Measurements from ENCODE around the gene MAPKAP1. TPM values are rescaled to one million over a fixed set of nuclear protein-coding genes. Genes with fewer than 3 reads are reported as not detected.

The MAPKAP1 gene
- total RNA-seq, 1 donor from 2014 or later, result 81.9 TPM

DNA sequence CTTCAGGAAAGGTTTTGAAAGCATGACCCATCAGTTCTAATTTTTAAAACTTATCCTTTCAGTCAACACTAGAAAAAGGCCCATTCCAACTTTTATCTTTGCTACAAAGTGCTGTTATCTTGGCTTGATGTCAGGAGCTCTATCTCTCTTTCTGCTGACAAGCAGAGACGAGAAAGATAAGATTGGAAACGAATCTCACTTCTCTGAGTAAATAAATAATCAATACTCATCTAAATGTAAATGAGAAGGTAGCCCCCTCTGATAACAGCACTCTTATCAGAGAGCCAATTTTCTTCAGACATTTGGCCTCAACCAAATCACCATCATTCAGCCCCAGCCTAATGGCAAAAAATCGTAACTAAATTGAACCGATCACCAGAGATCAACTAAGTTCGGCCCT lies 191.7 kb downstream of the MAPKAP1 start:
- Histone ChIP-seq H3K27me3 (ENCODE audit: control insufficient read depth, insufficient read depth, low read length) (no peaks in the 10 kb centered on the region), H3K36me3 (ENCODE audit: control insufficient read depth, insufficient read depth, low read length) (no peaks in the 10 kb centered on the region), H3K4me3 (ENCODE audit: low read depth, low read length) (no peak overlapping the region)
- FAIRE-seq (no peak), DNase-seq (ENCODE audit: low read depth) (no peak)
- TF ChIP-seq, protein P1, sequence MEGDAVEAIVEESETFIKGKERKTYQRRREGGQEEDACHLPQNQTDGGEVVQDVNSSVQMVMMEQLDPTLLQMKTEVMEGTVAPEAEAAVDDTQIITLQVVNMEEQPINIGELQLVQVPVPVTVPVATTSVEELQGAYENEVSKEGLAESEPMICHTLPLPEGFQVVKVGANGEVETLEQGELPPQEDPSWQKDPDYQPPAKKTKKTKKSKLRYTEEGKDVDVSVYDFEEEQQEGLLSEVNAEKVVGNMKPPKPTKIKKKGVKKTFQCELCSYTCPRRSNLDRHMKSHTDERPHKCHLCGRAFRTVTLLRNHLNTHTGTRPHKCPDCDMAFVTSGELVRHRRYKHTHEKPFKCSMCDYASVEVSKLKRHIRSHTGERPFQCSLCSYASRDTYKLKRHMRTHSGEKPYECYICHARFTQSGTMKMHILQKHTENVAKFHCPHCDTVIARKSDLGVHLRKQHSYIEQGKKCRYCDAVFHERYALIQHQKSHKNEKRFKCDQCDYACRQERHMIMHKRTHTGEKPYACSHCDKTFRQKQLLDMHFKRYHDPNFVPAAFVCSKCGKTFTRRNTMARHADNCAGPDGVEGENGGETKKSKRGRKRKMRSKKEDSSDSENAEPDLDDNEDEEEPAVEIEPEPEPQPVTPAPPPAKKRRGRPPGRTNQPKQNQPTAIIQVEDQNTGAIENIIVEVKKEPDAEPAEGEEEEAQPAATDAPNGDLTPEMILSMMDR (IDR thresholded peaks at IDR 0.05; ENCODE audit: insufficient read depth, low read length, severe bottlenecking), result no peak

DNA sequence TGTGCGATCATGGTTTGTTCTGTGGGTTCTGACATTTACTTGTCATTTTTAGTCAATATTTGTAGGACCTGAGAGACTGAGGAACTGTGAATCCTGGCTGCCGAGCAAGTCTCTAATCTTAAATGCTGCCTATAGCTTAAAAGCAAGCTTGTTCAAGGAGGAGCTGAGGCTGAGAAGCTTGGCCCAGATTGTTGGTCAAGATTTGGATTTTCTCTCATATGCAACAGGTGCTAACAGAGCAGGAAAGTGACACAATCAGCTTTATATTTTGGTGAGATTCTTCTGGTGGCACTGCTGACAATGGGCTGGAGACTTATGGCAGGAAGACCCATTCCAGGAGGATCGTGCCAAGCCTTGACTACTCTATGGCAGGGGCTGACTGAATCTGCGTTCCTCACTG lies 192.5 kb downstream of the MAPKAP1 start:
- FAIRE-seq (no peak), DNase-seq (ENCODE audit: low read depth) (no peak)
- H3K4me3 ChIP-seq (ENCODE audit: low read depth, low read length), result no peak overlapping the region
- H3K36me3 ChIP-seq (ENCODE audit: control insufficient read depth, insufficient read depth, low read length), result no peaks in the 10 kb centered on the region
- TF ChIP-seq, protein P1 (IDR thresholded peaks at IDR 0.05; ENCODE audit: insufficient read depth, low read length, severe bottlenecking), result no peak
- H3K27me3 ChIP-seq (ENCODE audit: control insufficient read depth, insufficient read depth, low read length), result no peaks in the 10 kb centered on the region

DNA sequence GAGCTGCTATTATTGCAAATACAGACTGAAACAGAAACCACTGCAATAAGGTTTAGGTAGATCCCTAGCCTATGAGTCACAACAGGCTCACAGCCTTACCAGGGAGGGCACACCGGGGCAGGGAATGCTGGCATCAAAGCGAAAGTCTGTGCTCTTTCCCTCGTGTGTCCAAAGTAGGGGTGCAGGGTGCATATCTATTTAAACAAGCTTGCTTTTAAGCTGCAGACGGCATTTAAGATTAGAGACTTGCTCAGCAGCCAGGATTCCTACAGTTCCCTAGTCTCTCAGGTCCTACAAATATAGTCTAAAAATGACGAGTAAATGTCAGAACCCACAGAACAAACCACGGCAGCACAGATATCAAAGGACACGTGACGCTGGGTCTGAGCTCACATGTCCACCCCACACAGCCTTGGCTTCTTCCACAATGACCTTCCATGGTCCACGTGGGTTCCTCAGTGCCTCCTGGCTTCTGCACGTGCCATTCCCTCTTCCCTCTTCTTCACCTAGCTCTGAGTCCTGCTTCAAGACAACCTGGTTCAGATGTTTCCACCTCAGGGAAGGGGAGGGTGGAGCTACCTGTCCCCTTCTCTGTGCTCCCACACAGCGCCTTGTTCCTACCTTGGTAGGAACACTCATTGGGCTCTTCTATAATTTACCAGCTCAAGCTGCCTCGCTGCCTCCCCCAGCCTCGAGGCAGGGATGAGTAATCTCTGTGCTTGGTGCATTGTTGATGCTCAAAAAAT lies 193.2 kb downstream of the MAPKAP1 start:
- Histone ChIP-seq H3K4me3 (ENCODE audit: low read depth, low read length) (no peak overlapping the region), H3K27me3 (ENCODE audit: control insufficient read depth, insufficient read depth, low read length) (no peaks in the 10 kb centered on the region), H3K36me3 (ENCODE audit: control insufficient read depth, insufficient read depth, low read length) (no peaks in the 10 kb centered on the region)
- TF ChIP-seq, protein P1 (IDR thresholded peaks at IDR 0.05; ENCODE audit: insufficient read depth, low read length, severe bottlenecking), result no peak
- FAIRE-seq (no peak), DNase-seq (ENCODE audit: low read depth) (peak; percentile 83)

DNA sequence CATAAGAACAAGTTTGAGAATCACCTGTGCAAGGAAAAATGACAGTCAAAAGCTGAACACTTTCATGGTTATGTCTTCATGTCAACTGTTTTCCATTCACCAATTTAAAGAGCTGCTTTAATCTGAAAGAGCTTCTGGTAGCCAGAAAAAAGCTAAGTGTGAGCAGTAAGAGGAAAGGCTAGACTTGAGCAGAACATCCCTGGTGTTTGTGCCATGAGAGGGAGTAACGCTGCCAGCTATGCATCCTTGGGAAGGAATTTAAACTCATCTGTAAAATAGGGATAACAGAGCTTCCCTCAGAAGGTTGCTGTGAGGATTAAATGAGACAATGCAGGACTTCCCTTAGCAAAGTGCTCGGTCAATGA lies 193.7 kb downstream of the MAPKAP1 start:
- DNase-seq (ENCODE audit: low read depth) (no peak), FAIRE-seq (no peak)
- TF ChIP-seq, protein P1 (IDR thresholded peaks at IDR 0.05; ENCODE audit: insufficient read depth, low read length, severe bottlenecking), result no peak
- no peaks in the 10 kb centered on the region for H3K27me3 ChIP-seq (ENCODE audit: control insufficient read depth, insufficient read depth, low read length)
- H3K4me3 ChIP-seq (ENCODE audit: low read depth, low read length), result no peak overlapping the region
- H3K36me3 ChIP-seq (ENCODE audit: control insufficient read depth, insufficient read depth, low read length), result no peaks in the 10 kb centered on the region

DNA sequence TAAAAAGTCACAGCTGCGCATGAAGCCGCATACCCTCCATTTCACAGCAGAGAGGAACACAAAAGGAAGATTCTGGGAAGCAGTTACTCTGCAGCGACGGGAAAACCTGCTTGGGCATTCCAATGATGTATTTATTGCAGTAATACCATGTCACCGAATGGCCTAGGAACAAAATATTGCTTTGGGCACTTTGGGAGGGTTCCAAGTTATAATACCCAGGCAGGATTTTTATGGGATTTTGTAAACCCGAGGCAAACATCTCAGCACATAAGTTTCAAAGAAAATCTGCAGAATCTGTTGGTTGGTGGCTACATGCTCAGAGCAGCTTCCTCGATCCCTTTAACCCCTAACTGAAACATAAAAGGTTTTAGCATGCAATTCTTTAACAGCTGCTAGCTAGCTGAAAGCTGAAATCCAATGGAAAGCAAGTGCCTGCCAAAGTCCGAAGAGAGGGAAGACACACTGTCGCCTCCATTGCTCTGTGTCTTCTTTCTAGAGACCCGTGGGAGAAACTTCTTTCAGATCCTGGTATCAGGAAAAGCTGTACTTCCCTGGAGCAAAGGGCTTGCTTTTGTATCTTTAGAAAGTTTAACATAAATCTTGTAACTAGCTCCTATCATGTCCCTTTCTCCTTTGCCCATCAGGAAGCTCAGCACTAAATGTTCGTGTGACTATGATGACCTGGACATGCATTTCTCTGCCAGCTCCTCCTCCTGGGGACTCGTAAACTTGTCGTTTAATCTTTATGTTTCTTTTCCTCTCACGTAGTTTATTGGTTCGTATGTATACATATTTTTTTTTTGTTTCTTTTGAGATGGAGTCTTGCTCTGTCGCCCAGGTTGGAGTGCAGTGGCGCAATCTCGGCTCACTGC lies 195.0 kb downstream of the MAPKAP1 start:
- Histone ChIP-seq H3K4me3 (ENCODE audit: low read depth, low read length) (no peak overlapping the region), H3K27me3 (ENCODE audit: control insufficient read depth, insufficient read depth, low read length) (no peaks in the 10 kb centered on the region), H3K36me3 (ENCODE audit: control insufficient read depth, insufficient read depth, low read length) (no peaks in the 10 kb centered on the region)
- TF ChIP-seq, protein P1 (IDR thresholded peaks at IDR 0.05; ENCODE audit: insufficient read depth, low read length, severe bottlenecking), result no peak
- no peak for FAIRE-seq
- no peak for DNase-seq (ENCODE audit: low read depth)
